CD8-positive, alpha-beta memory T cell (primary cell): ENCODE data around the gene AKAP13. TPM values are rescaled to one million over a fixed set of nuclear protein-coding genes. Genes with fewer than 3 reads are reported as not detected.
A peak's percentile ranks its signal among the peaks of the same experiment; 100 is the strongest.

Experiments
- CTCF ChIA-PET: fragments of 350-600 bp; sonication (Branson Sonifier 250); formaldehyde crosslinking; loops from one replicate; lab custom pipeline; 2021; ENCODE audit warnings: antibody characterized with exemption; lab: Charles Lee
- POLR2A ChIA-PET: fragments of 350-600 bp; sonication (Branson Sonifier 250); formaldehyde crosslinking; loops from one replicate; lab custom pipeline; 2021; ENCODE audit warnings: antibody characterized with exemption; lab: Charles Lee
- DNase-seq, 5 donors: peaks; one replicate each; pipeline versions ENCODE4 v3.0.0 to v3.0.0-alpha.2; 2020 to 2022; ENCODE audit warnings: mixed read lengths in 1 of 5
- H3K27ac ChIP-seq: one replicate; pipeline ENCODE4 v1.7.0; 2013; ENCODE audit warnings: low read depth, mild to moderate bottlenecking, low read length, moderate library complexity
- H3K27me3 ChIP-seq: 2 replicates; pipeline ENCODE4 v1.7.0; 2013; ENCODE audit warnings: low read length, mild to moderate bottlenecking; ENCODE audit not compliant: insufficient read depth, poor library complexity, severe bottlenecking
- H3K36me3 ChIP-seq: 2 replicates; pipeline ENCODE4 v1.7.0; 2013; ENCODE audit warnings: mild to moderate bottlenecking, low read length, moderate library complexity; ENCODE audit not compliant: insufficient read depth
- H3K4me1 ChIP-seq: 2 replicates; pipeline ENCODE4 v1.7.0; 2013; ENCODE audit warnings: mild to moderate bottlenecking, low read length, moderate library complexity; ENCODE audit not compliant: insufficient read depth
- H3K4me3 ChIP-seq: 2 replicates; pipeline ENCODE4 v1.7.0; 2013; ENCODE audit warnings: mild to moderate bottlenecking, low read length
- H3K9me3 ChIP-seq: 2 replicates; pipeline ENCODE4 v1.7.0; 2013; ENCODE audit warnings: mild to moderate bottlenecking, low read length
- H3K27ac Mint-ChIP-seq, 8 donors: one replicate each; pipeline ENCODE4 v1.8.0; 2020 to 2021; ENCODE audit warnings: mixed read lengths in 8 of 8, mild to moderate bottlenecking in 6 of 8, inconsistent platforms in 3 of 8, moderate library complexity in 3 of 8
- H3K27me3 Mint-ChIP-seq, 2 donors: one replicate each; pipeline ENCODE4 v1.8.0; 2020 to 2021; ENCODE audit warnings: mixed read lengths in 2 of 2, mild to moderate bottlenecking in 1 of 2, moderate library complexity in 1 of 2
- H3K36me3 Mint-ChIP-seq, 3 donors: one replicate each; pipeline ENCODE4 v1.8.0; 2020 to 2021; ENCODE audit warnings: mixed read lengths in 3 of 3, inconsistent platforms in 1 of 3, mild to moderate bottlenecking in 1 of 3
- H3K4me1 Mint-ChIP-seq, 3 donors: one replicate each; pipeline ENCODE4 v1.8.0; 2020 to 2021; ENCODE audit warnings: mixed read lengths in 3 of 3, inconsistent platforms in 1 of 3, mild to moderate bottlenecking in 1 of 3
- H3K4me3 Mint-ChIP-seq, 7 donors: one replicate each; pipeline ENCODE4 v1.8.0; 2020 to 2021; ENCODE audit warnings: mixed read lengths in 7 of 7, mild to moderate bottlenecking in 6 of 7, moderate library complexity in 4 of 7, inconsistent platforms in 2 of 7
- H3K9me3 Mint-ChIP-seq, 5 donors: one replicate each; pipeline ENCODE4 v1.8.0; 2020 to 2022; ENCODE audit warnings: mixed read lengths in 5 of 5, mild to moderate bottlenecking in 3 of 5, moderate library complexity in 2 of 5, inconsistent platforms in 1 of 5
- polyA plus RNA-seq: library from polyadenylated mRNA; unstranded; fragments of 300-500 nt; fragmentation: Illumina TruSeq; gene quantifications from one replicate; pipeline ENCODE4 v1.2.3, GENCODE V29; 2021
- total RNA-seq, 2 experiments: library from RNA; stranded (reverse); gene quantifications; one replicate each; pipeline ENCODE4 v1.2.3, GENCODE V29; 2021

Gene AKAP13
- total and polyA plus RNA-seq, 3 experiments from 2014 or later = 109 to 234 (median 113) TPM

DNA sequence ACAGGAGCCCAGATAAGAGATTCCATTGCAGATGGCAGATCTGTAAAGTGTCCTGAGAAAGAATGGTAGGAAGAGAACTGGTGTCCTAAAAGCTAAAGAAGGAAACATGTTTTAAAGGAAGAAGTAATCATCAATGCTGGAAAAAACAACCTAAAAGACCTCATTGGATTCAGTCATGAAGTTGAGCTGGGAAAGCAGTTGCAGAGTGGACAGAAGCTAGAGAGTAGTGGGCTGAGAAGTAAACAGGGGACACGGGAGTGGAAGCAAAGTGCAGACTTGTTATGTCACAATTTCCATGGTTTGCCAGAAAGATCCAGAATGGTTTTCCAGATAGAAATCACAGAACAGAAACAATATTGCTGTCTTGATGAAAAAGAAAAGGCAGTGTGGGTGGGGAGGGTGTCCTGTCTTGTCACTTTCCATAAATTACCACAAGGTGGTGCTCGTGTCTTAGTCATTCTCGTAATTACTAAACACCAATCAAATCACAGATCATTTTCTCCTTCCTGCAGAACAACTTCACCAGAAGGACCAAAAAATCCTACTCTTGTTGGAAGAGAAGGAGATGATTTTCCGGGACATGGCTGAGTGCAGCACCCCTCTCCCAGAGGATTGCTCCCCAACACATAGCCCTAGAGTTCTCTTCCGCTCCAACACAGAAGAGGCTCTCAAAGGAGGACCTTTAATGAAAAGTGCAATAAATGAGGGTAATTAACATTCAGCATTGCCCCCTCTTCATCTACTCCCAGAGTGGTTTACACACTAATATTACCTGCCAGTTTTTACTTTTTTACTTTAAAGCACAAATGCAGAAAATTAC is 349.8 kb downstream of the AKAP13 start:
- Histone ChIP-seq H3K4me3 (no peak overlapping the region), H3K27ac (no peak overlapping the region), H3K36me3 (peaks cover 71% of the 10 kb centered on the region), H3K4me1 (no peaks in the 10 kb centered on the region), H3K27me3 (no peaks in the 10 kb centered on the region), H3K9me3 (no peaks in the 10 kb centered on the region)
- peak in 3 of 5 donors; percentile 55 to 61 (median 55) for DNase-seq
- ChIA-PET CTCF (interaction anchor here (0.9 to 4.6 kb wide), 16 partner anchors 9 to 434 kb away, joined by 3 to 39 read pairs (median 4); no protein-coding TSS in a partner anchor), POLR2A (interaction anchor here (0.6 kb wide), 1 partner anchor 28 kb away, joined by 3 read pairs; no protein-coding TSS in a partner anchor)
- Mint-ChIP-seq H3K27ac (peak overlapping the region; percentile 18 to 89 (median 83)), H3K9me3 (peaks cover 5 to 16% (median 11%) of the 10 kb centered on the region in 5 donors), H3K27me3 (no peaks in the 10 kb centered on the region), H3K4me3 (no peak overlapping the region), H3K4me1 (peaks cover 15 to 30% (median 25%) of the 10 kb centered on the region in 3 donors), H3K36me3 (peaks cover 27 to 90% (median 32%) of the 10 kb centered on the region in 3 donors)

DNA sequence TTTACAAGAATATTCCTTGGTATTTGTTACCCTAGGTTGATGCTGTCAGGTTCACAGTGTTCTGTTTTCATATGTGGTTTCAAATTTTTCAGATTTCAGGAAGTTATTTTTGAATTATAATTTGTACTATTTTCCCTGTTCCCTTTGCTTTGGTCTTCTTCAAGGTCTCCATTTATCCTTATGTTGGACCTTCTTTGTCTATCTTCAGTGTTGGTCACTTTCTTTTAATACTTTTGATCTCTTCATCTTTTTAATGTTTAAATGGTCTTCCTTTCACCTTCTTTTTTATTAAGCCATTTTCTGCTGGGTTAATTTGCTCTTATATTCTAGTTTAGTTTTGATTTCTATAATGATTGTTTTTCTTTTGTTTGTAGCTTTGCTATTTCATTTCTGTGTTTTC is 353.0 kb downstream of the AKAP13 start:
- Histone ChIP-seq H3K36me3 (peaks cover 61% of the 10 kb centered on the region), H3K9me3 (no peaks in the 10 kb centered on the region), H3K4me3 (no peak overlapping the region), H3K4me1 (no peaks in the 10 kb centered on the region), H3K27me3 (no peaks in the 10 kb centered on the region), H3K27ac (no peak overlapping the region)
- peaks cover 5 to 16% (median 11%) of the 10 kb centered on the region in 5 donors for H3K9me3 Mint-ChIP-seq
- POLR2A ChIA-PET = interaction anchor here (0.6 to 0.8 kb wide), 2 partner anchors 19 to 60 kb away, joined by 3 read pairs; no protein-coding TSS in a partner anchor
- H3K36me3 Mint-ChIP-seq = peaks cover 27 to 89% (median 29%) of the 10 kb centered on the region in 3 donors
- no peaks in the 10 kb centered on the region for H3K27me3 Mint-ChIP-seq
- peak overlapping the region in 4 of 8 donors; percentile 26 to 66 (median 52) for H3K27ac Mint-ChIP-seq
- CTCF ChIA-PET = interaction anchor here (1.1 kb wide), 2 partner anchors 84 to 108 kb away, joined by 4 read pairs; no protein-coding TSS in a partner anchor
- no peak overlapping the region for H3K4me3 Mint-ChIP-seq
- H3K4me1 Mint-ChIP-seq = peaks cover 14 to 30% (median 25%) of the 10 kb centered on the region in 3 donors
- DNase-seq = no peak

DNA sequence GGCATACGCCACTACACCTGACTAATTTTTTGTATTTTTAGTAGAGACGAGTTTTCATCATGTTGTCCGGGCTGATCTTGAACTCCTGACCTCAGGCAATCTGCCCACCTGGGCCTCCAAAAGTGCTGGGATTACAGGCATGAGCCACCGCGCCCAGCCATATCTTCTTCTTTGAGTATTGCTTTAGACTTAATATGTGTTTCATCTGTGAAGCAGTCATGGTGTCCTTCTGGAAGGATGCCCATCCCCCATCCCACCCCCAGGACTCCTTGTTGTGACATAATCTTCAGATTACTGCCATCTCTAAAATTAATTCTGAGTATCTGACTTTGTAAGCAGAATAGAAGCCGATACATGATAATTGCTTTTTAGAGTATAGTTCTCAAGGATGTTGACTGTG is 356.7 kb downstream of the AKAP13 start:
- no peaks in the 10 kb centered on the region for H3K4me1 ChIP-seq
- DNase-seq = no peak
- no peak overlapping the region for H3K27ac ChIP-seq
- H3K36me3 ChIP-seq = peaks cover 63% of the 10 kb centered on the region
- H3K4me3 ChIP-seq = no peak overlapping the region
- ChIA-PET CTCF (no interaction called here), POLR2A (interaction anchor here (0.6 kb wide), 1 partner anchor 104 kb away, joined by 5 read pairs; no protein-coding TSS in a partner anchor)
- no peaks in the 10 kb centered on the region for H3K27me3 ChIP-seq
- peaks cover 22 to 90% (median 38%) of the 10 kb centered on the region in 3 donors for H3K36me3 Mint-ChIP-seq
- no peaks in the 10 kb centered on the region for H3K27me3 Mint-ChIP-seq
- peak overlapping the region in 3 of 8 donors; percentile 10 to 47 (median 38) for H3K27ac Mint-ChIP-seq
- H3K4me1 Mint-ChIP-seq = peaks cover 6 to 17% (median 17%) of the 10 kb centered on the region in 3 donors
- peaks cover 5 to 16% (median 11%) of the 10 kb centered on the region in 5 donors for H3K9me3 Mint-ChIP-seq
- H3K9me3 ChIP-seq = no peaks in the 10 kb centered on the region
- H3K4me3 Mint-ChIP-seq = no peak overlapping the region

DNA sequence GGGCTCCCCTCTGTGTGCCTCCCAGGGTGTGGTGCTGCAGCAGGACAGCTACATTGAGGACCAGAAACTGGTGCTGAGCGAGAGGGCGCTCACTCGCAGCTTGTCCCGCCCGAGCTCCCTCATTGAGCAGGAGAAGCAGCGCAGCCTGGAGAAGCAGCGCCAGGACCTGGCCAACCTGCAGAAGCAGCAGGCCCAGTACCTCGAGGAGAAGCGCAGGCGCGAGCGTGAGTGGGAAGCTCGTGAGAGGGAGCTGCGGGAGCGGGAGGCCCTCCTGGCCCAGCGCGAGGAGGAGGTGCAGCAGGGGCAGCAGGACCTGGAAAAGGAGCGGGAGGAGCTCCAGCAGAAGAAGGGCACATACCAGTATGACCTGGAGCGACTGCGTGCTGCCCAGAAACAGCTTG is 360.6 kb downstream of the AKAP13 start:
- no peaks in the 10 kb centered on the region for H3K4me1 ChIP-seq
- ChIA-PET CTCF (interaction anchor here (1.4 to 3.6 kb wide), 3 partner anchors 10 to 103 kb away, joined by 3 to 20 read pairs (median 7); no protein-coding TSS in a partner anchor), POLR2A (no interaction called here)
- Mint-ChIP-seq H3K4me1 (peaks cover 3 to 5% (median 3%) of the 10 kb centered on the region in 3 donors), H3K27ac (peak overlapping the region in 2 of 8 donors; percentile 39 to 66), H3K27me3 (no peaks in the 10 kb centered on the region), H3K36me3 (peaks cover 0 to 96% (median 23%) of the 10 kb centered on the region in 3 donors), H3K9me3 (no peaks in the 10 kb centered on the region), H3K4me3 (no peak overlapping the region)
- H3K27me3 ChIP-seq = no peaks in the 10 kb centered on the region
- no peak for DNase-seq
- no peaks in the 10 kb centered on the region for H3K9me3 ChIP-seq
- no peak overlapping the region for H3K4me3 ChIP-seq
- H3K36me3 ChIP-seq = peaks cover 76% of the 10 kb centered on the region
- H3K27ac ChIP-seq = no peak overlapping the region

DNA sequence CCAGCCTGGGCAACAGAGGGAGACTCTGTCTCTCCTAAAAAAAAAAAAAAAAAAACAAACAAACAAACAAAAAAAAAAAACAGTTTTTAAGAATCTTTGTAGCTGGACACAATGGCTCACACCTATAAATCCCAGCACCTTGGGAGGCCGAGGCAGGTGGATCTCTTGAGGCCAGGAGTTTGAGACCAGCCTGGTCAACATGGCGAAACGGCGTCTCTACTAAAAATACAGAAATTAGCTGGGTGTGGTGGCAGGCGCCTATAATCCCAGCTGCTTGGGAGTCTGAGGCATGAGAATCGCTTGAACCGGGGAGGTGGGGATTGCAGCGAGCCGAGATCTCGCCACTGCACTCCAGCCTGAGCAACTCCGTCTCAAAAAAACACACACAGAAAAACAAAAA is 361.3 kb downstream of the AKAP13 start:
- H3K9me3 Mint-ChIP-seq = no peaks in the 10 kb centered on the region
- DNase-seq = no peak
- no peak overlapping the region for H3K27ac ChIP-seq
- no peaks in the 10 kb centered on the region for H3K27me3 ChIP-seq
- H3K27ac Mint-ChIP-seq = peak overlapping the region in 3 of 8 donors; percentile 33 to 50 (median 42)
- H3K27me3 Mint-ChIP-seq = no peaks in the 10 kb centered on the region
- peaks cover 0 to 96% (median 26%) of the 10 kb centered on the region in 3 donors for H3K36me3 Mint-ChIP-seq
- ChIA-PET POLR2A (no interaction called here), CTCF (interaction anchor here (1.2 to 3.6 kb wide), 3 partner anchors 11 to 99 kb away, joined by 3 to 20 read pairs (median 7); no protein-coding TSS in a partner anchor)
- peaks cover 76% of the 10 kb centered on the region for H3K36me3 ChIP-seq
- H3K4me1 ChIP-seq = no peaks in the 10 kb centered on the region
- H3K9me3 ChIP-seq = no peaks in the 10 kb centered on the region
- no peak overlapping the region for H3K4me3 Mint-ChIP-seq
- peaks cover 3 to 5% (median 3%) of the 10 kb centered on the region in 3 donors for H3K4me1 Mint-ChIP-seq
- no peak overlapping the region for H3K4me3 ChIP-seq

DNA sequence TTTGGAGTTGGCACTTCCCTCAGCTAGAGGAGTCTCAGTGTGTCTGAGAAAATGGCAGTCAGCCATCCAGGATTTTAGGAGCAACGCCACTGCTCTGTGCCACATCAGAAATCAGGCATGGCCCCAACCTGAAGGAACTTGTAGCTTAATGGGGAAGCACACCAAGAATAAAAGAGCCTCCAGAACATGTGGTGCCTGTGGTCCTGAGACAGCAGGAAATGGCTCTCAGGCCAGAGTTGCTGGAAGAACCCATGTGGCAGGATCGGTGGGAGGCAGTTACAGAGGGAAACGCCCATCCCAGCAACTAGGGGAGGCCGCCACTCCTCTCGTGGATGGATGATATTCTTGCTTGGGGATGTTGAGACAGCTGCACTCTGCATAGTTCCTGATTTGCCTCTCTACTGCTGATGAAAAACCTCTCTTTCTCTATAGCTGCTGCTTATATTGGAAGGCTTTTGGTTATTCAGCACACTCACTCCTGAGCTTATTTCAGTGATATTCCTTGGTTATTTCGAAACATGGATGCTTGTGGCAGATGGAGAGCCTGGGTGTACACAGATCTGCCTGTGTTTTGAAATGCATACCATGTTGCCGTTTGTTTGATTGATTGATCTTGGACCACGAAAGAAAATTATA is 361.9 kb downstream of the AKAP13 start:
- Histone ChIP-seq H3K36me3 (peaks cover 76% of the 10 kb centered on the region), H3K27me3 (no peaks in the 10 kb centered on the region), H3K27ac (no peak overlapping the region), H3K9me3 (no peaks in the 10 kb centered on the region), H3K4me1 (no peaks in the 10 kb centered on the region), H3K4me3 (no peak overlapping the region)
- no peaks in the 10 kb centered on the region for H3K27me3 Mint-ChIP-seq
- ChIA-PET CTCF (interaction anchor here (1.2 to 3.6 kb wide), 4 partner anchors 11 to 99 kb away, joined by 3 to 20 read pairs (median 7); no protein-coding TSS in a partner anchor), POLR2A (no interaction called here)
- H3K36me3 Mint-ChIP-seq = peaks cover 0 to 97% (median 30%) of the 10 kb centered on the region in 3 donors
- no peak overlapping the region for H3K4me3 Mint-ChIP-seq
- H3K9me3 Mint-ChIP-seq = no peaks in the 10 kb centered on the region
- H3K27ac Mint-ChIP-seq = peak overlapping the region in 5 of 8 donors; percentile 26 to 85 (median 69)
- no peak for DNase-seq
- H3K4me1 Mint-ChIP-seq = peaks cover 3 to 5% (median 3%) of the 10 kb centered on the region in 3 donors

DNA sequence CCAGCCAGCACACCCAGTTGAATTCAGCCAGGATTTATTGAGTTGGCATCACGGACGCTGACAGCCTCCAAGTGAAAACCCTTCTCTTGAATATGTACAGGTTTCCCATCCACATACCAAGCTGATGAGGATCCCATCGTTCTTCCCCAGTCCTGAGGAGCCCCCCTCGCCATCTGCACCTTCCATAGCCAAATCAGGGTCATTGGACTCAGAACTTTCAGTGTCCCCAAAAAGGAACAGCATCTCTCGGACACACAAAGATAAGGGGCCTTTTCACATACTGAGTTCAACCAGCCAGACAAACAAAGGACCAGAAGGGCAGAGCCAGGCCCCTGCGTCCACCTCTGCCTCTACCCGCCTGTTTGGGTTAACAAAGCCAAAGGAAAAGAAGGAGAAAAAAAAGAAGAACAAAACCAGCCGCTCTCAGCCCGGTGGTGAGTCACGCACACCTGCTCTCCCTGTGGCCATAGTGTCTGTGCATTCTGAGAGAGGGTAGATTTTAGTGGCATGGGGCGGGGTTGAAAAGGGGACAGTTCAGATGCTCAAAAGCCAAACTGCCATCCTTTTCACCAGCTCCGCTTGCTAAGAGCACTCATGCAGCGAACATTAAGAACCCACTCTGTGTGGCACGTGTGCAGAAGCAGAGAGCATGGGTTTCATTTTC is 363.1 kb downstream of the AKAP13 start:
- H3K36me3 ChIP-seq = peaks cover 84% of the 10 kb centered on the region
- peaks cover 3 to 5% (median 3%) of the 10 kb centered on the region in 3 donors for H3K4me1 Mint-ChIP-seq
- peak overlapping the region in 5 of 8 donors; percentile 5 to 75 (median 61) for H3K27ac Mint-ChIP-seq
- H3K4me1 ChIP-seq = no peaks in the 10 kb centered on the region
- no peak overlapping the region for H3K27ac ChIP-seq
- no peak for DNase-seq
- POLR2A ChIA-PET = no interaction called here
- peaks cover 0 to 98% (median 30%) of the 10 kb centered on the region in 3 donors for H3K36me3 Mint-ChIP-seq
- CTCF ChIA-PET = interaction anchor here (1.1 to 3.6 kb wide), 3 partner anchors 14 to 97 kb away, joined by 3 to 20 read pairs (median 7); no protein-coding TSS in a partner anchor
- H3K9me3 ChIP-seq = no peaks in the 10 kb centered on the region
- H3K4me3 ChIP-seq = no peak overlapping the region
- H3K9me3 Mint-ChIP-seq = peaks cover 0 to 1% (median 0%) of the 10 kb centered on the region in 5 donors
- no peaks in the 10 kb centered on the region for H3K27me3 ChIP-seq
- H3K4me3 Mint-ChIP-seq = no peak overlapping the region
- no peaks in the 10 kb centered on the region for H3K27me3 Mint-ChIP-seq
